Cardiac muscle cell (in vitro differentiated cells and primary cell): ENCODE results near the gene UGT1A10. TPM values are rescaled to one million over a fixed set of nuclear protein-coding genes. Genes with fewer than 3 reads are reported as not detected.

ENCODE experiments used
- DNase-seq, 2 donors: peaks; one replicate each; pipeline versions ENCODE4 v3.0.0 to v3.0.0-alpha.2; 2010 to 2017; ENCODE audit warnings: low read depth in 1 of 2, low spot score in 1 of 2
- H3K27ac ChIP-seq: fragments of 200-600 bp; sonication (generic); 2 replicates; pipeline ENCODE4 v1.5.1; 2016
- H3K27me3 ChIP-seq: fragments of 200-600 bp; sonication (generic); 2 replicates; pipeline ENCODE4 v1.6.0; 2016; ENCODE audit warnings: control low read depth
- H3K36me3 ChIP-seq: fragments of 200-600 bp; sonication (generic); 2 replicates; pipeline ENCODE4 v1.5.1; 2016; ENCODE audit warnings: control low read depth
- H3K4me1 ChIP-seq: fragments of 200-600 bp; sonication (generic); 2 replicates; pipeline ENCODE4 v1.8.1; 2017; ENCODE audit warnings: low read depth, mild to moderate bottlenecking, mixed run types
- H3K4me3 ChIP-seq: fragments of 200-600 bp; sonication (generic); 2 replicates; pipeline ENCODE4 v1.5.1; 2016; ENCODE audit warnings: mild to moderate bottlenecking
- H3K9me3 ChIP-seq: fragments of 200-600 bp; sonication (generic); 2 replicates; pipeline ENCODE4 v1.5.1; 2017; ENCODE audit warnings: low read depth, mild to moderate bottlenecking, control low read depth
- polyA plus RNA-seq: library from polyadenylated mRNA; unstranded; fragments of >200 nt; fragmentation: Nextera tagmentation; extraction: Ambion mirVana; gene quantifications from 2 replicates; pipeline ENCODE4 v1.2.1, GENCODE V29; 2016
- total RNA-seq: library from RNA; depleted of rRNA; stranded (reverse); fragments of >200 nt; gene quantifications from 2 replicates; pipeline ENCODE4 v1.2.3, GENCODE V29; 2016
- TF ChIP-seq, protein P1 (sequence below): IDR thresholded peaks from 2 replicates; pipeline ENCODE4 v1.5.1; 2012; ENCODE audit warnings: low read depth, mild to moderate bottlenecking, low read length

The UGT1A10 gene
- total and polyA plus RNA-seq, 2 experiments from 2014 or later: not detected

DNA sequence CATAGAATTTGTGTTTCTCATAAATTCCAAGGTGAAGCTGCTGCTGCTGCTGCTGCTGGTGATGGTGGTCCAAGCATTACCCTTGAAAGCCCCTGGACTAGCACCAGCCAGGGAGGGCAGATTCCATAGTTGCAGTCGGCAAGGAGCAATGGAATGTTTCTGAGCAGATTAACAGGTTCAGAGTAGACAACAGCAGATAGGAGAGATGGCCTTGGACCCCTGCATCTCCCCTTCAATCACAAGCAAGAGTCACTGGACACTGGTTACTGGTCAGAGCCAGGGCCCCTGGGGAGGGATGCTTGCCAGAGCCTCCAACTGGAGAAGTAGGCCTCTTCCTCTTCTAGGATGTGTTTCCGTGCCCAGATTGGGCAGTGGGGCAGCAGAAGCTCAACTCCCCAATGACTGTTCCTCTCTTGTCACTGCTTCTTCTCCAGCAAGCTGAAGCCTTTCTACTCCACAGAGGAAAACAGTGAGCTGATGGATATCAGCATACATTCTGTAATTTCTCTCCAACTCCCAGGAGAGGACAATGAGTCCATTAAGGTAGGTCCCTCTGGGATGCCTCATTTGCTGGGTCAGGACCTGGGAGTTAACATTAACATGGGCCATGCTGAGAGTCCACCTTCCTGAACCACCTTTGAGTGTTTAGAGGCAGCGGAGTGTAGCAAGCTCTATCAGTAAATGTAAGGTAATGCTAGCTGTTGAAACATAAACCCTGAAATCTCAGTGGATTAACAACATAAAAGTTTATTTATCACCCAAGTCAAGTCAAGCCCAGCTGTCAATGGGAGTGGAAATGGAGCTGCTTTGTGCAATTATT, 177.2 kb downstream of the UGT1A10 start:
- H3K36me3 ChIP-seq: no peaks in the 10 kb centered on the region
- H3K9me3 ChIP-seq: no peaks in the 10 kb centered on the region
- DNase-seq: no peak
- H3K27me3 ChIP-seq: no peaks in the 10 kb centered on the region
- TF ChIP-seq, protein P1, sequence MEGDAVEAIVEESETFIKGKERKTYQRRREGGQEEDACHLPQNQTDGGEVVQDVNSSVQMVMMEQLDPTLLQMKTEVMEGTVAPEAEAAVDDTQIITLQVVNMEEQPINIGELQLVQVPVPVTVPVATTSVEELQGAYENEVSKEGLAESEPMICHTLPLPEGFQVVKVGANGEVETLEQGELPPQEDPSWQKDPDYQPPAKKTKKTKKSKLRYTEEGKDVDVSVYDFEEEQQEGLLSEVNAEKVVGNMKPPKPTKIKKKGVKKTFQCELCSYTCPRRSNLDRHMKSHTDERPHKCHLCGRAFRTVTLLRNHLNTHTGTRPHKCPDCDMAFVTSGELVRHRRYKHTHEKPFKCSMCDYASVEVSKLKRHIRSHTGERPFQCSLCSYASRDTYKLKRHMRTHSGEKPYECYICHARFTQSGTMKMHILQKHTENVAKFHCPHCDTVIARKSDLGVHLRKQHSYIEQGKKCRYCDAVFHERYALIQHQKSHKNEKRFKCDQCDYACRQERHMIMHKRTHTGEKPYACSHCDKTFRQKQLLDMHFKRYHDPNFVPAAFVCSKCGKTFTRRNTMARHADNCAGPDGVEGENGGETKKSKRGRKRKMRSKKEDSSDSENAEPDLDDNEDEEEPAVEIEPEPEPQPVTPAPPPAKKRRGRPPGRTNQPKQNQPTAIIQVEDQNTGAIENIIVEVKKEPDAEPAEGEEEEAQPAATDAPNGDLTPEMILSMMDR: no peak
- H3K4me1 ChIP-seq: no peaks in the 10 kb centered on the region
- H3K4me3 ChIP-seq: no peak overlapping the region
- H3K27ac ChIP-seq: no peak overlapping the region

DNA sequence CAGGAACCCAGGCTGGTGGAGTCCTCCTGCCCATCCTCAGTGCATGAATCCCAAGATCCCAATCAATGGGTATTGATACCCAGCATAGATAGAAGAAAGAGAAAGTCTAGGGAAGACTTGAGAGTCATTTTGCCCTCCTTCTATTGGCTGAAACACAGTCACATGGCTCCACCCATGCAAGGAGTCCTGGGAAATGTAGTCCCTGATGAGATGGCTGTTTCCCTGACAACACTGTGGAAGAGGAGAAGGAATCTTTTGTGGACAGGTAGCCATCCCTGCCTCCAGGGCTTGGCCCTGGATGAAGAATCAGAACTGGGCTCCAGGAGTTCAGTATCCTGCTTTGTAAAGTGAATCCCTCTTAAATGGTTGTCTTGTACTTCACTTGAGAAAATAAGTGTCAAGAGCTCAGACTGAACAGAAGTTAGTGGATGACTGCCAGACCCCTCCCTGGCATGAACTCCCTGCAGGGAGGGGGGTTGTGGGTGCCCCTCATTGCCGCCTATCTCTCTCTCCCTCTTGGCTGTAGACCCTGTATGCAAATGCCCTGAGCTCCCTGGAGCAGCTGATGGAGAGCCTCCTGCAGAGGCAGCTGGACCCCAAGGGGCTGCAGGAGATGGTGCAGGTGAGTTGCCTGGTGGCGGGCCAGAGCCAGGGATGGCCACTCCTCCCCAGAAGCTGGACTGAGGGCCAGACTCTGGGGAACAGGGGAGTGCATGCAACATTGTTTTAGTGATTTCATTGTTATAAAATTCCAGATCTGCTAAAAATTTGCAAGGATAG, 178.0 kb downstream of the UGT1A10 start:
- Histone ChIP-seq H3K36me3 (no peaks in the 10 kb centered on the region), H3K4me1 (no peaks in the 10 kb centered on the region), H3K27me3 (no peaks in the 10 kb centered on the region), H3K4me3 (no peak overlapping the region), H3K27ac (no peak overlapping the region), H3K9me3 (no peaks in the 10 kb centered on the region)
- peak in 1 of 2 donors; percentile 17 for DNase-seq
- TF ChIP-seq, protein P1: no peak

DNA sequence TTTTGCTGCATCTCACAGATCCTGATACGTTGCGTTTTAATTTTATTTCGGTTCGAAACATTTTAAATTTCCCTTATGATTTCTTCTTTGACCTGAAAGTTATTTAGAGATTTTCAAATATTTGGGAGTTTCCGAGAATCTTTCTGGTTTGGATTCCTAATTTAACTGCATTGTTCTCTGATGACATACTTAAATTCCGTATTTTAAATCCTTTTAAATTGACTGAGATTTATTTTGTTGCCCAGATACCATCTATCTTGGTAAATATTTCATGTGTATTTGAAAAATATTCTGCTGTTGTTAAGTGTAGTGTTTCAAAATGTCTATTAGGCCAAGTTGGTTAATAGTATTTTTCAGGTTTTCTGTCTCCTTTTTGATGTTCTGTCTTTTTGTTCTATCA, 179.6 kb downstream of the UGT1A10 start:
- no peak for DNase-seq

DNA sequence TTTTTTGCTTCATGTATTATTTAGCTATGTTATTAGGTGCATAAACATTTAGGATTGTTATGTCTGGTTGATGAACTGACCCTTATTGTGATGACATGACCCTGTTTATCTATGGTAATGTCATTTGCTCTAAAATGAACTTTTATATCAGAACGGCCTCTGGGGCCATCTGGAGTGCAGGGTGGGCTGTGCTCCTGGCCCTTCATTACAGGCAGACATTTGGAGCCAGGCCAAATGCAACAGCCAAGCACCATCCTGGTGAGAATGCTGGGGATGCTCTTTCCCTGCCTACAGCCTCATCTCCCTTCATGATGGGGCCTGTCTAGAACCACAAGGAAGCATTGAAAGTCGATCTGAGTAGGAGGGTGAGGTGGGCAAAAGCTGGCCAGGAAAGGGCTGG, 180.1 kb downstream of the UGT1A10 start:
- Histone ChIP-seq H3K9me3 (no peaks in the 10 kb centered on the region), H3K36me3 (no peaks in the 10 kb centered on the region), H3K27me3 (no peaks in the 10 kb centered on the region), H3K4me3 (no peak overlapping the region), H3K27ac (no peak overlapping the region), H3K4me1 (no peaks in the 10 kb centered on the region)
- DNase-seq: peak in 1 of 2 donors; percentile 9
- TF ChIP-seq, protein P1: no peak

More for the DNA sequence above, 179.6 kb downstream of the UGT1A10 start:
- TF ChIP-seq, protein P1: no peak
- Histone ChIP-seq H3K36me3 (no peaks in the 10 kb centered on the region), H3K27ac (no peak overlapping the region), H3K4me1 (no peaks in the 10 kb centered on the region), H3K27me3 (no peaks in the 10 kb centered on the region), H3K4me3 (no peak overlapping the region), H3K9me3 (no peaks in the 10 kb centered on the region)

DNA sequence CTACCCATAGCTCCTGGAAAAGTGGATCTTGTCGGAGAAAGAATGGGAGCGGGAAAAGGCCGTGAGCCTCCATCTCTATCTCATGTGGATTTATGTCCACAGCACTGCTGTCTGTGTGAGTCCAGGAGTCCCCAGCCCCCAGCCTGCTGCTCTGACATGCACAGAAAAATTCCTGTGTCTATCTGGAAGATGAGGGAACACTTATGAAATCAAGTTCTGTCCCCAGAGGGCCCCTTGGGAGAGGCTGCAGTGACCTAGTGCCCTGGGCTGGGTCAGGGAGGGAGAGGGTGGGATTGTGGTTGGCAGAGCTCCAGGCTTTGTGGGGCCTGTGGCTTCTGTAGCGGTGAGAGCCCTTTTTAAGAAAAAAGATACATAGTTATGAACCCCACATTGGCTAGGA, 180.5 kb downstream of the UGT1A10 start:
- TF ChIP-seq, protein P1: no peak
- Histone ChIP-seq H3K9me3 (no peaks in the 10 kb centered on the region), H3K4me1 (no peaks in the 10 kb centered on the region), H3K27ac (no peak overlapping the region), H3K27me3 (no peaks in the 10 kb centered on the region), H3K36me3 (no peaks in the 10 kb centered on the region), H3K4me3 (no peak overlapping the region)
- peak; percentile 10 to 36 for DNase-seq
